ENCODE results near the gene RFTN1.

The RFTN1 gene

GRCh38 chr3:16304061-16305010 is 209.2 kb downstream of the RFTN1 start:
- peak in 1 of 2 donors; percentile 48 for DNase-seq (ENCODE audit: low spot score in 2 of 2)
- Mint-ChIP-seq H3K9me3 (peaks cover 3% of the 10 kb centered on the region), H3K4me3 (peak overlapping the region; percentile 50), H3K27ac (peak overlapping the region; percentile 90), H3K4me1 (peaks cover 90% of the 10 kb centered on the region), H3K36me3 (peaks cover 86% of the 10 kb centered on the region)
- ATAC-seq, result peak; percentile 38

GRCh38 chr3:16303037-16303575 is 210.4 kb downstream of the RFTN1 start:
- H3K4me3 Mint-ChIP-seq, result no peak overlapping the region
- DNase-seq (ENCODE audit: low spot score in 2 of 2) (peak in 1 of 2 donors; percentile 40), ATAC-seq (no peak)
- H3K27ac Mint-ChIP-seq, result peak overlapping the region; percentile 5
- peaks cover 92% of the 10 kb centered on the region for H3K4me1 Mint-ChIP-seq
- H3K36me3 Mint-ChIP-seq, result peaks cover 80% of the 10 kb centered on the region
- H3K9me3 Mint-ChIP-seq, result peaks cover 3% of the 10 kb centered on the region

DNA sequence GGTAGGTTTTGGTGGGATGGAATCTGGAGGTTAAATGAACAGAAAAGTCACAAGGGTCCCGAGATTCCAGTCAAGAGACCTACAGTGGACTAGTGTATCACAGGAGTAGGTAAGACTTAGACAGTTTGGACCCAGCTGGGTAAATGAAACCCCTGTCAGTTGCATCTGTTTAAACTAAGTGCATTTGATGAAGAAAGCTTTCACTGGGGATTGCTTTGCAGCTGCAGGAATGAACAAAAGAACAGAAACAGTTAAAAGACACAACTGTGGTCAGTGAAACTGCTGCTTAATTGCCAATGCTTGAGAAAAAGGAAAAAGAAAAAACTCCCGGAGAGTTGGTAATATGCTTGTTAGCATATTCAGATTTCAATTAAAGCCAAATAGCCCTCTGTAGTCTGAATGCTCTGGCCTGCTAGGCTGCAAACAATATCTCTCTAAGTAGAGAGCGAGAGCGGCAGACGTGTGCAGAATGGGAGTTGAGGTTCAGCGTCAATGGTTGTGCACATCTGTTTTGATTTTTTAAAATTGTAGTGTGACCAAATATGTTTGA is 211.3 kb downstream of the RFTN1 start:
- Mint-ChIP-seq H3K9me3 (peaks cover under 1% of the 10 kb centered on the region), H3K4me1 (peaks cover 90% of the 10 kb centered on the region), H3K4me3 (peak overlapping the region; percentile 74), H3K27ac (no peak overlapping the region), H3K36me3 (peaks cover 79% of the 10 kb centered on the region)
- ATAC-seq (no peak), DNase-seq (ENCODE audit: low spot score in 2 of 2) (peak in 1 of 2 donors; percentile 47)

- ATAC-seq (peak; percentile 69), DNase-seq (ENCODE audit: low spot score in 2 of 2) (peak in 1 of 2 donors; percentile 50)
- Mint-ChIP-seq H3K9me3 (no peaks in the 10 kb centered on the region), H3K4me3 (peak overlapping the region; percentile 74), H3K27ac (peak overlapping the region; percentile 90), H3K36me3 (peaks cover 79% of the 10 kb centered on the region), H3K4me1 (peaks cover 84% of the 10 kb centered on the region)
Measured at GRCh38 chr3:16301507-16301906, 212.0 kb downstream of the RFTN1 start.

DNA sequence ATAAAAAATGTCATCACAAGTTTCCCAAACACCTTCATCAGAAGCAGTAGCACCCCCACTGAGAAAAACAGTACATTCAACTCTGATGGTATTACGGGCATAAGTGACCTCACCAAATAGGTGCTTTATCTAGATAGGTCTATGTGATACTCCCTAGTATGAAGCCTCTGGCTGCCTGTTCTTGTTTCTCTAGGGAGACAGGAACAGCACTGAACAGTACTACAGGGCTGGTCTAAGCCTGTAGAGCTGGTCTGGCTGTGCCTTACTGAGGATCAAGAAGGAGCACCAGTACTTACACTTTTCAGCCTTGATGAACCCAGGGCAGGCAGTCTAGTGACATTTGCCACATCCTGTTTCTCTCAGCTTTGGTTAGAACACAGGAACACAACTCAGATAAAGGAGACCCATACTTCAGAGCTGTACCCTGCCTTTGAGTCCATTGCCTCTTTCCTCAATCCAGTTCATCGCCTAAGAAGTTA is 212.6 kb downstream of the RFTN1 start:
- Mint-ChIP-seq H3K27ac (peak overlapping the region; percentile 90), H3K36me3 (peaks cover 79% of the 10 kb centered on the region), H3K4me1 (peaks cover 80% of the 10 kb centered on the region), H3K9me3 (no peaks in the 10 kb centered on the region), H3K4me3 (peak overlapping the region; percentile 74)
- DNase-seq (ENCODE audit: low spot score in 2 of 2) (no peak), ATAC-seq (peak; percentile 86)

DNA sequence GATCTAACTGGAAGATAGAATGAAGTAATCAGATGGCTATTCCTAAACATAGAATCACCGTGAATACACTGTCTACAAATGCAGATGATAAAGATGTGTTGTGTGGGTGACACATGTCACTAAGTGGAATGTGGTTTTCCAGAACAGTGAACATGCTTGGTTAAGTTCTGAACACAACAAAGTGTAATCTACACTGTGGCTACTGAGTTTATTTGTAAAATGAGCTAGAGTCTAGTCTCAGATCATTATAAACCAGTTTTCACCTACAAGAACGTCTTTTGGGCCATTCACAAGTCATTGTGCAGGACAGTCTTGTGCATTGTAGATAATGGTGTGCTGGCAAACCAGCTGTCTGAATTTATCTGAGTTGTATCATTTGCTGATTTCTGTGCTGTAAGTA is 213.2 kb downstream of the RFTN1 start:
- Mint-ChIP-seq H3K36me3 (peaks cover 79% of the 10 kb centered on the region), H3K4me3 (peak overlapping the region; percentile 74), H3K27ac (peak overlapping the region; percentile 90), H3K9me3 (no peaks in the 10 kb centered on the region), H3K4me1 (peaks cover 80% of the 10 kb centered on the region)
- DNase-seq (ENCODE audit: low spot score in 2 of 2), result no peak
- ATAC-seq, result peak; percentile 69

GRCh38 chr3:16299746-16300145 is 213.8 kb downstream of the RFTN1 start:
- peak overlapping the region; percentile 74 for H3K4me3 Mint-ChIP-seq
- no peak for ATAC-seq
- peaks cover 79% of the 10 kb centered on the region for H3K4me1 Mint-ChIP-seq

GRCh38 chr3:16298891-16299290 is 214.6 kb downstream of the RFTN1 start:
- DNase-seq (ENCODE audit: low spot score in 2 of 2) (no peak), ATAC-seq (no peak)
- no peak overlapping the region for H3K4me3 Mint-ChIP-seq
- no peaks in the 10 kb centered on the region for H3K9me3 Mint-ChIP-seq
- peak overlapping the region; percentile 6 for H3K27ac Mint-ChIP-seq
- peaks cover 77% of the 10 kb centered on the region for H3K4me1 Mint-ChIP-seq
- peaks cover 78% of the 10 kb centered on the region for H3K36me3 Mint-ChIP-seq

More at GRCh38 chr3:16299746-16300145, 213.8 kb downstream of the RFTN1 start:
- Mint-ChIP-seq H3K9me3 (no peaks in the 10 kb centered on the region), H3K36me3 (peaks cover 83% of the 10 kb centered on the region), H3K27ac (peak overlapping the region; percentile 90)
- no peak for DNase-seq (ENCODE audit: low spot score in 2 of 2)

DNA sequence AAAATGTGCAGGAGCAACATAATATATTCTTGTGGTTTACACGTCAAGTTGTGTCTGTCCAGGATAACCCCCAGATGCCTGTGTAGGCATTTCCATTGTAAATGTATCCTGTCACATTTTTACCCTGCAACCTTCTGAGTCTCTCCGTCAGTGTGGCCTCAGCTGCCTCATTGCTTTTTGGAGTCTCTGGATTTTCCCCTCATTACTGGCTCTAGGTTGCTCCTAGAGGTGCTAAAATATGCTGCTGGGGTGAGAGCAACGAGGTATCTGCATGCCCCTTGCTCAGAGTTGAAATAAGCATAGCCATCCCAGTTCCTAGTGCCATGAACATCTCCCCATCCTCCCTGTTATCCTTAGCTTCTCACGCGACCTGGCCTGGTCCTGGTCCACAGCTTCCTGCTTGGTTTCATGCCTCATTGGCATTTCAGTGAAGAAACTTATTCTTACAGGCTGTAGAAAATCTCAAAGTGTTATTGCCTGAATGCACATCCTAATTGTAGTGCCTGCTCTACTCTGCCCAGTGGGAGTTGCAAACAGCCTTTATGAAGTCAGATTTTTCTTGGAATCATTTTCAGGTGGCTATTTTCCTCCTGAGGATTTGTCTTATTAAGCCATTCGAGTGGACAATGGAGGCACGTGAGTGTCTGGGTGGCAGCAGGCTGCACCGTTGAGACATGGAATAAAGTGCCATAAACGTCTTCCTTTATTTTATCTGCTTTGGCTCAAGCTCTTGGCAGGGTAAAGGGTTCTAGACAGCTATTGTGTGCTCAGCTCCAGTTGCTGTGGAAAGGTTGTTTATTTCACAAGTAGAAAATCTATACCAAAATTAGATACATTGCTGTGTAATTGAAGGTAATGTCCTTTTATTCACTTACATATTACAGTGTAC is 215.3 kb downstream of the RFTN1 start:
- H3K4me3 Mint-ChIP-seq, result no peak overlapping the region
- peak overlapping the region; percentile 6 for H3K27ac Mint-ChIP-seq
- H3K9me3 Mint-ChIP-seq, result no peaks in the 10 kb centered on the region
- DNase-seq (ENCODE audit: low spot score in 2 of 2) (no peak), ATAC-seq (no peak)
- H3K36me3 Mint-ChIP-seq, result peaks cover 77% of the 10 kb centered on the region
- peaks cover 81% of the 10 kb centered on the region for H3K4me1 Mint-ChIP-seq

DNA sequence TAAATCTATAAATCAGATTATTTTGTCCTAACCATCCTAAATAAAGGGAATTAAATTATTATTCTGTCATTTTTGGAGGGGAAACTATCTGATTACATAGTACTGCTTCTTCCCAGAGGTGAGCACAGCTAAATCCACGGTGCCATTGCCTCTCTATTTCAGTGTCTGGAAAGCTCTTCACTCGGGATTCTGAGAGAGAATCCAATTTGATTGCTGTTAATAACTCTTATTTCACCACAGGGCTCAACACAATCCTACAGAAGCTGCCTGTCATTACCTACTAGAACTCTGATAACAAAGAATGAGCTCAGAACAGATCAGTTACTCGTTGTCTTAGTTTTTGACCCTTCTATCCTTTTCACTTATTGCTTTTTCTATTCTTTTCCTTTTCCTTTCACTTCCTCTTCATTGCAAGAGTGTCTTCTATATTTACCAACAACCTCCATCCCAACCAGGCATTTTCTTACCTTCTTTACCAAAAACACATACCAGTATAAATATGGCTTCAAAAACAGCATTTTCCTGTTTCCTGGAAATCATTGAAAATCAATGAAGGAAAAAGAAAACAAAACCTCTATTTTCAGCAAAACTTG is 218.1 kb downstream of the RFTN1 start:
- H3K27ac Mint-ChIP-seq, result peak overlapping the region; percentile 53
- H3K4me1 Mint-ChIP-seq, result peaks cover 78% of the 10 kb centered on the region
- peaks cover 5% of the 10 kb centered on the region for H3K9me3 Mint-ChIP-seq
- H3K4me3 Mint-ChIP-seq, result peak overlapping the region; percentile 24
- peaks cover 74% of the 10 kb centered on the region for H3K36me3 Mint-ChIP-seq
- ATAC-seq, result no peak
- no peak for DNase-seq (ENCODE audit: low spot score in 2 of 2)

DNA sequence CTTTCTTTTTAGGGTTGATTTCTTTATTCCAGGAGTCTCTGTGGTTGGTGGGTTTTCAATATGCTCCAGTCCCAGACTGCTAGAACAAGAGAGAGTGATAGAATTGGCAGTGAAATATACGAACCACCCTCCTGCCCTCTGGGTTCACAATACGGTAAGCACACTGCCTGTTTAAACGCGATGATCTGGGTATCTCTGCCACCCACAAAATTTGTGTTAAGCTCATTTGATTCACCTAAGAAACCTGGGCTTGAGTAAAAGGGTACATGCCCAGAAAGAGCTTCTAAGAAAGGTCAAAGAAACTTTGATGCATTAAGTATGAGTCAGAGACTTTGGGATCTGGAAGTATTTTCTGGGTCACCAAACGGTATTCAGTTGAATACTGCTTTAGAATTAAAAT is 218.7 kb downstream of the RFTN1 start:
- ATAC-seq, result peak; percentile 63
- H3K9me3 Mint-ChIP-seq, result peaks cover 5% of the 10 kb centered on the region
- no peak overlapping the region for H3K27ac Mint-ChIP-seq
- peak overlapping the region; percentile 24 for H3K4me3 Mint-ChIP-seq
- H3K4me1 Mint-ChIP-seq, result peaks cover 78% of the 10 kb centered on the region
- H3K36me3 Mint-ChIP-seq, result peaks cover 76% of the 10 kb centered on the region
- no peak for DNase-seq (ENCODE audit: low spot score in 2 of 2)

GRCh38 chr3:16290827-16291196 is 222.7 kb downstream of the RFTN1 start:
- peaks cover 46% of the 10 kb centered on the region for H3K36me3 Mint-ChIP-seq
- peaks cover 5% of the 10 kb centered on the region for H3K9me3 Mint-ChIP-seq
- DNase-seq (ENCODE audit: low spot score in 2 of 2) (no peak), ATAC-seq (peak; percentile 57)
- peak overlapping the region; percentile 69 for H3K27ac Mint-ChIP-seq
- H3K4me1 Mint-ChIP-seq, result peaks cover 89% of the 10 kb centered on the region
- H3K4me3 Mint-ChIP-seq, result peak overlapping the region; percentile 67

- peaks cover 87% of the 10 kb centered on the region for H3K4me1 Mint-ChIP-seq
- H3K36me3 Mint-ChIP-seq, result peaks cover 40% of the 10 kb centered on the region
Measured at GRCh38 chr3:16290007-16290826, 223.3 kb downstream of the RFTN1 start.

More at GRCh38 chr3:16290007-16290826, 223.3 kb downstream of the RFTN1 start:
- DNase-seq (ENCODE audit: low spot score in 2 of 2), result no peak
- H3K27ac Mint-ChIP-seq, result peak overlapping the region; percentile 69
- peak overlapping the region; percentile 67 for H3K4me3 Mint-ChIP-seq
- ATAC-seq, result peak; percentile 36
- peaks cover 5% of the 10 kb centered on the region for H3K9me3 Mint-ChIP-seq
